ENCODE results near the gene PTPN14. TPM values are rescaled to one million over a fixed set of nuclear protein-coding genes. Genes with fewer than 3 reads are reported as not detected.

PTPN14 gene
- total and polyA plus RNA-seq, 2 of the 8 experiments (the other 6 are each of a cell fraction or from before 2014, with no cell fraction given) = 14.4 to 93.6 TPM

DNA sequence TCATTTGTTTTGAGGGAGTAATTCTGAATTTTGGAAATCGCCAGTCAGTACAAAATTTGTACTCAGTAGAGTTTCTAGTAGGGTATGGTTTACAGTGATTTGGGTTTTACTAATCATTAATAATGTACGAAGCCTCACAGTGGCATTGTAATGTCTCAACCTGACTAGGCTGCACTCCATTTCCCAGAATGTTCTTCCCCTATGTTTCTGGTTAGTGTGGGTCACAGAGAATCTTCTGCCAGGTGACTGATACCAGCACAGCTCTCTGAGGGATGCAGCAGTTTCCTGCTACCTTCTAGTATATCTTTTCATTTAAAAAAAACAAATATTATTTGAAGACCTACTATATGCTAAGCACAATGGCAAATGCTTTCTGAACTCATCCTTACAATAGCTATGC, 112.9 kb downstream of the PTPN14 start:
- peak overlapping the region; percentile 70 for H2BK120ac ChIP-seq (replicated peaks; ENCODE audit: low read depth, low read length)
- no peak overlapping the region for H3K56ac ChIP-seq (replicated peaks; ENCODE audit: insufficient read length, low read depth, low read length)
- ChIA-PET POLR2A (ENCODE audit: partially characterized antibody) (interaction anchor here (1.7 to 1.9 kb wide), 2 partner anchors 10 to 14 kb away, joined by 4 to 5 read pairs; no protein-coding TSS in a partner anchor), CTCF (ENCODE audit: partially characterized antibody) (interaction anchor here (1.2 to 1.5 kb wide), 2 partner anchors 31 to 50 kb away, joined by 3 to 5 read pairs; no protein-coding TSS in a partner anchor)
- no peak overlapping the region for H2BK20ac ChIP-seq (ENCODE audit: low read length)
- H4K5ac ChIP-seq (ENCODE audit: insufficient read length, low read depth, low read length) = peak overlapping the region; percentile 47
- H3K79me2 ChIP-seq (ENCODE audit: control insufficient read depth in 1 of 2, insufficient read depth in 2 of 2, low read length in 2 of 2) = peaks cover 0 to 4% of the 10 kb centered on the region in 2 experiments; a peak in 1 of 4 replicates
- no peak overlapping the region for H2BK12ac ChIP-seq (ENCODE audit: low read depth, low read length)
- H2BK15ac ChIP-seq (ENCODE audit: low read length) = no peak overlapping the region
- no peak overlapping the region for H3K9ac ChIP-seq (replicated peaks in 1 of 4; ENCODE audit: extremely low read depth in 1 of 4, low read depth in 3 of 4, low read length in 3 of 4)
- no peaks in the 10 kb centered on the region for H3K23me2 ChIP-seq (ENCODE audit: low read depth, low read length)
- H3K36me3 ChIP-seq (ENCODE audit: control insufficient read depth in 2 of 4, insufficient read depth in 4 of 4, low read length in 3 of 4) = no peaks in the 10 kb centered on the region
- H3K27ac ChIP-seq (ENCODE audit: low read depth, low read length) = no peak overlapping the region
- H3K4ac ChIP-seq (replicated peaks; ENCODE audit: insufficient read length, low read depth, low read length) = no peak overlapping the region
- H4K91ac ChIP-seq (replicated peaks; ENCODE audit: insufficient read length, low read length) = peak overlapping the region; percentile 76
- H3K14ac ChIP-seq (ENCODE audit: insufficient read length) = no peak overlapping the region
- H3K4me3 ChIP-seq (ENCODE audit: extremely low read depth in 1 of 4, insufficient read depth in 2 of 4, low read depth in 3 of 4, low read length in 4 of 4) = no peak overlapping the region
- FAIRE-seq (no peak), DNase-seq (ENCODE audit: low read depth in 1 of 2, low spot score in 2 of 2) (no peak)
- no peak overlapping the region; a peak in 1 of 4 replicates for H3K4me2 ChIP-seq (ENCODE audit: insufficient read depth in 1 of 2, low read depth in 2 of 2, low read length in 2 of 2)
- TF ChIP-seq JUN (IDR thresholded peaks at IDR 0.05; ENCODE audit: low read depth, low read length) = no peak
- TF ChIP-seq SUZ12 (IDR thresholded peaks at IDR 0.05; ENCODE audit: low read length) = no peak
- no peak for TF ChIP-seq RXRA (IDR thresholded peaks at IDR 0.05; ENCODE audit: insufficient read depth, low read depth, low read length)
- TF ChIP-seq BRCA1 (IDR thresholded peaks at IDR 0.05; ENCODE audit: low read depth, low read length) = no peak
- TF ChIP-seq CBX8 (IDR thresholded peaks at IDR 0.05; ENCODE audit: borderline replicate concordance, low read depth, low read length) = no peak
- H2AFZ ChIP-seq (ENCODE audit: low read length) = no peak overlapping the region
- H3K9me3 ChIP-seq (ENCODE audit: insufficient read depth in 2 of 2, low read depth in 1 of 2, low read length in 1 of 2) = no peaks in the 10 kb centered on the region
- no peak overlapping the region; the same call in 1 of the 2 replicates for H3K18ac ChIP-seq (ENCODE audit: extremely low read depth, low read length)
- H3K79me1 ChIP-seq (ENCODE audit: low read depth, low read length) = no peaks in the 10 kb centered on the region; the same call in 1 of the 2 replicates
- no peak overlapping the region for H2AK5ac ChIP-seq (ENCODE audit: low read depth, low read length)
- H3K4me1 ChIP-seq (replicated peaks in 1 of 4; ENCODE audit: control insufficient read depth in 3 of 4, insufficient read depth in 4 of 4, low read length in 3 of 4) = peaks cover 2 to 30% (median 19%) of the 10 kb centered on the region in 4 experiments; a peak in 5 of 7 replicates
- 94% methylated on average over 2 of the region's 2 CpGs; no CpG with 5 or more reads in 1 of the 2 experiments for WGBS, 2 experiments (ENCODE audit: extremely low coverage in 1 of 2, insufficient coverage in 1 of 2, insufficient read length in 1 of 2, insufficient replicate concordance in 2 of 2, low coverage in 1 of 2, low lambda C conversion rate in 2 of 2, missing lambda C conversion rate in 1 of 2)
- no peak overlapping the region for H3K23ac ChIP-seq (ENCODE audit: insufficient read length)
- H2BK5ac ChIP-seq (ENCODE audit: low read depth, low read length) = no peak overlapping the region; the same call in 1 of the 2 replicates
- H4K20me1 ChIP-seq (replicated peaks in 1 of 2; ENCODE audit: control insufficient read depth in 1 of 2, insufficient read depth in 2 of 2, low read length in 2 of 2) = no peaks in the 10 kb centered on the region
- no peaks in the 10 kb centered on the region; a peak in 1 of 7 replicates for H3K27me3 ChIP-seq (replicated peaks in 1 of 4; ENCODE audit: control insufficient read depth in 3 of 4, extremely low read depth in 1 of 4, insufficient read depth in 3 of 4, low read length in 3 of 4)
- H4K8ac ChIP-seq (ENCODE audit: extremely low read depth, insufficient read depth, low read length) = no peak overlapping the region
